Activated CD8-positive, alpha-beta memory T cell treated with anti-CD3 and anti-CD28 coated beads for 36 hours (primary cell): ENCODE data around the gene TRRAP. TPM values are rescaled to one million over a fixed set of nuclear protein-coding genes. Genes with fewer than 3 reads are reported as not detected.
"Not testable (repeated sequence)": the region's sequence is repeated elsewhere in the genome, so short reads cannot be mapped to it uniquely, and the experiment has no call there.

Experiments used
- CTCF ChIA-PET: fragments of 350-600 bp; sonication (Branson Sonifier 250); formaldehyde crosslinking; loops from one replicate; lab custom pipeline; 2021; ENCODE audit warnings: antibody characterized with exemption; lab: Charles Lee
- POLR2A ChIA-PET: fragments of 350-600 bp; sonication (Branson Sonifier 250); formaldehyde crosslinking; loops from one replicate; lab custom pipeline; 2021; ENCODE audit warnings: antibody characterized with exemption; lab: Charles Lee
- total RNA-seq, 2 experiments: library from RNA; stranded (reverse); gene quantifications; one replicate each; pipeline ENCODE4 v1.2.3, GENCODE V29; 2021

TRRAP gene
- total RNA-seq, 2 experiments from 2014 or later, result 47.8 to 49.0 TPM

GRCh38 chr7:99033765-99034164 is 155.4 kb downstream of the TRRAP start:
- POLR2A ChIA-PET, result no interaction called here
- CTCF ChIA-PET, result no interaction called here

GRCh38 chr7:99034932-99035722 is 156.8 kb downstream of the TRRAP start:
- ChIA-PET POLR2A (interaction anchor here (0.6 kb wide), 1 partner anchor 19 kb away, joined by 3 read pairs; no protein-coding TSS in a partner anchor), CTCF (no interaction called here)

GRCh38 chr7:99035723-99036545 is 157.6 kb downstream of the TRRAP start:
- CTCF ChIA-PET, result interaction anchor here (0.6 to 1.2 kb wide), 3 partner anchors 177 to 277 kb away, joined by 3 read pairs; no protein-coding TSS in a partner anchor
- POLR2A ChIA-PET, result no interaction called here

- POLR2A ChIA-PET, result no interaction called here
- CTCF ChIA-PET, result interaction anchor here (0.6 to 1.2 kb wide), 4 partner anchors 64 to 277 kb away, joined by 3 read pairs; no protein-coding TSS in a partner anchor
Measured at GRCh38 chr7:99036546-99037111, 158.3 kb downstream of the TRRAP start.

GRCh38 chr7:99037327-99037940 is 159.1 kb downstream of the TRRAP start:
- CTCF ChIA-PET, result interaction anchor here (1.2 kb wide), 1 partner anchor 253 kb away, joined by 3 read pairs; no protein-coding TSS in a partner anchor
- POLR2A ChIA-PET, result no interaction called here

- POLR2A ChIA-PET, result no interaction called here
- CTCF ChIA-PET, result interaction anchor here (0.6 to 0.7 kb wide), 3 partner anchors 12 to 379 kb away, joined by 3 read pairs; no protein-coding TSS in a partner anchor
Measured at GRCh38 chr7:99038086-99038855, 159.9 kb downstream of the TRRAP start.

GRCh38 chr7:99039384-99039891 is 161.1 kb downstream of the TRRAP start:
- ChIA-PET POLR2A (interaction anchor here (0.7 kb wide), 1 partner anchor 353 kb away, joined by 6 read pairs; no protein-coding TSS in a partner anchor), CTCF (interaction anchor here (0.6 to 0.7 kb wide), 3 partner anchors 13 to 232 kb away, joined by 3 to 4 read pairs (median 3); no protein-coding TSS in a partner anchor)

GRCh38 chr7:99040104-99040958 is 162.0 kb downstream of the TRRAP start:
- CTCF ChIA-PET, result interaction anchor here (0.7 to 1.2 kb wide), 4 partner anchors 55 to 273 kb away, joined by 3 to 8 read pairs (median 3); no protein-coding TSS in a partner anchor
- POLR2A ChIA-PET, result no interaction called here

GRCh38 chr7:99041526-99041925 is 163.2 kb downstream of the TRRAP start:
- CTCF ChIA-PET, result no interaction called here
- POLR2A ChIA-PET, result no interaction called here

- ChIA-PET CTCF (no interaction called here), POLR2A (no interaction called here)
Measured at GRCh38 chr7:99042957-99043356, 164.6 kb downstream of the TRRAP start.

GRCh38 chr7:99044858-99045257 is 166.5 kb downstream of the TRRAP start:
- POLR2A ChIA-PET, result not testable (repeated sequence)
- CTCF ChIA-PET, result interaction anchor here (0.6 kb wide), 1 partner anchor 167 kb away, joined by 4 read pairs; no protein-coding TSS in a partner anchor

GRCh38 chr7:99046262-99046661 is 167.9 kb downstream of the TRRAP start:
- POLR2A ChIA-PET, CTCF ChIA-PET: not testable (repeated sequence)

GRCh38 chr7:99046722-99047121 is 168.4 kb downstream of the TRRAP start:
- CTCF ChIA-PET, result no interaction called here
- POLR2A ChIA-PET, result no interaction called here

GRCh38 chr7:99047526-99048077 is 169.3 kb downstream of the TRRAP start:
- ChIA-PET POLR2A (no interaction called here), CTCF (no interaction called here)

- ChIA-PET POLR2A (no interaction called here), CTCF (interaction anchor here (0.6 to 0.7 kb wide), 2 partner anchors 21 to 131 kb away, joined by 3 read pairs; no protein-coding TSS in a partner anchor)
Measured at GRCh38 chr7:99050971-99051370, 172.6 kb downstream of the TRRAP start.

GRCh38 chr7:99054781-99055180 is 176.4 kb downstream of the TRRAP start:
- ChIA-PET CTCF (no interaction called here), POLR2A (no interaction called here)
